Stomach (tissue), 9 donors: Measurements from ENCODE around the gene CHST9. TPM values are rescaled to one million over a fixed set of nuclear protein-coding genes. Genes with fewer than 3 reads are reported as not detected.

Experiments used
- DNase-seq, 2 donors: peaks; one replicate each; pipeline versions ENCODE4 v3.0.0 to v3.0.0-alpha.2; 2013 to 2019
- H3K27ac ChIP-seq, 5 donors: fragments of 200-600 bp in 4 of 5; sonication (generic) in 4 of 5; one replicate each; pipeline ENCODE4 v1.5.1; 2013 to 2019; ENCODE audit warnings: mild to moderate bottlenecking in 1 of 5, moderate library complexity in 1 of 5
- H3K27me3 ChIP-seq, 3 donors: fragments of 200-600 bp; sonication (generic); one replicate each; pipeline ENCODE4 v1.5.1; 2017 to 2019; ENCODE audit warnings: mixed run types in 1 of 3
- H3K36me3 ChIP-seq, 4 donors: fragments of 200-600 bp; sonication (generic); 1 replicate in 3 of 4; 2 replicates in 1 of 4; pipeline ENCODE4 v1.5.1; 2016 to 2019
- H3K4me1 ChIP-seq, 4 donors: fragments of 200-600 bp; sonication (generic); one replicate each; pipeline ENCODE4 v1.5.1; 2016 to 2019
- H3K4me3 ChIP-seq, 4 donors: fragments of 200-600 bp; sonication (generic) in 3 of 4; one replicate each; pipeline ENCODE4 v1.5.1; 2016 to 2019; ENCODE audit warnings: mild to moderate bottlenecking in 1 of 4
- H3K9me3 ChIP-seq, 4 donors: fragments of 200-600 bp; sonication (generic); one replicate each; pipeline ENCODE4 v1.5.1; 2016 to 2019
- CTCF ChIP-seq, 7 experiments: fragments of 450-650 bp in 4 of 7; fragments of 200-600 bp in 3 of 7; sonication (generic) in 3 of 7; IDR thresholded peaks; one replicate each; pipeline ENCODE4 v1.5.1; 2016 to 2019; ENCODE audit warnings: antibody characterized with exemption in 7 of 7, control low read depth in 2 of 7, mild to moderate bottlenecking in 1 of 7
- EP300 ChIP-seq: sonication (generic); formaldehyde crosslinking; IDR thresholded peaks from one replicate; pipeline ENCODE4 v1.6.1; 2017; ENCODE audit warnings: antibody characterized with exemption
- POLR2A ChIP-seq, 4 donors: fragments of 450-650 bp; IDR thresholded peaks; one replicate each; pipeline ENCODE4 v1.6.1; 2016; ENCODE audit warnings: antibody characterized with exemption in 4 of 4, control low read depth in 2 of 4, mild to moderate bottlenecking in 1 of 4, moderate library complexity in 1 of 4
- POLR2AphosphoS5 ChIP-seq, 3 donors: sonication (generic); formaldehyde crosslinking; IDR thresholded peaks; one replicate each; pipeline ENCODE4 v1.6.1; 2016; ENCODE audit warnings: antibody characterized with exemption in 3 of 3
- WGBS, 5 donors: extraction: QIAGEN DNeasy Blood & Tissue Kit in 3 of 5; methylation state at CpG; one replicate each; pipeline versions ENCODE4 v1.1.5 to v1.1.7; 2013 to 2018; 5-methylcytosine and 5-hydroxymethylcytosine counted together
- intact Hi-C: fragments of 100-400 bp; cut with DNase I; formaldehyde crosslinking; loops from one replicate; pipeline ENCODE4 v1.15.1; 2023; ENCODE audit warnings: low total_unique reads
- polyA plus RNA-seq, 3 donors: library from polyadenylated mRNA; stranded (reverse); fragments of 200-250 nt; gene quantifications; one replicate each; pipeline ENCODE4 v1.2.3, GENCODE V29; 2013
- total RNA-seq, 5 donors: library from RNA; depleted of rRNA; stranded (reverse); fragments of >200 nt; gene quantifications; one replicate each; pipeline versions ENCODE4 v1.1.0 to v1.2.3, GENCODE V29; 2014 to 2016
- donor health status: healthy with polysubstance abuse.
- donor health status: Bipolar disorder and iron deficiency.
- donor health status: healthy.

Gene CHST9
- total and polyA plus RNA-seq, 8 donors = 0.29 to 2.2 (median 1.1) TPM; not detected in 2

DNA sequence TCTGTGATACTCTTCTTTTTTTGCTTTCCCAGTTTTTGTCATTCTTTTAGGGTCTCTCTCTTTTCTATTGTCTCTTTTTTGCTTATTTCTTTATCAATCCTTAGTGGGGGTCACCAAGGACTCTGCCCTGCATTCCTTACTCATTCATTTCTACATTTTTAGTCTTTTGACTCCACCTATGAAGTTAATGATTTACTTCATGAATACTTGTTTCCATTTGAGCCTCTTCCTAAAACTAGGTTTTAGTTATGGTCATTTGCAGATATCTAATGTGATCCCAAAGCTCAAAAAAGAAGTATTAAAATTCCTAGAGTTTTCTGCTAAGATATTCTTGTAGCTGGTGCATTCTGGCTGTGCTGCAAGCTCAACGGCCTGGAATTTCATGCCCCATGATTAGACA is 170.3 kb downstream of the CHST9 start:
- DNase-seq = no peak

DNA sequence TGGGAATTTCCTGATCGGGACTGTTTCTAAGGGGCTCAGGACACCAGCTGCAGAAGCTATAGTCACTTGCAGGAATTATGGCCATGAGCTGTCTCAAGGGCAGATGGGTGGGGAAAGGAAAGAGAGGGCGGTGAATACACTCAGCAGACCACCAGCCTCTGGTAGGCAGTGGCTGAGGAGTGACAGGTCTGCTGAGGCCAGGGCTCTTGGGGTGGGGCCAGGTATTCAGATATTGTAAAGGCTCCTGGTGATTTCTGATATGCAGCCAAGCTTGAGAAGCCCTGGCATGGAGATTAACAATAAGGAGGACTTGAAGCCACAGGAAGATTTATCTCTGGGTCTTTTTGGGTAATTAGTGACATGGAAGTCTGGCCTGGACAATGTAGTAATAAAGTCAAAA is 174.3 kb downstream of the CHST9 start:
- WGBS, 5 donors = 75 to 92% (median 87%) methylated on average over 2 of the region's 2 CpGs
- no peaks in the 10 kb centered on the region for H3K36me3 ChIP-seq
- no peaks in the 10 kb centered on the region for H3K9me3 ChIP-seq
- intact Hi-C loops = no loop called here
- no peak overlapping the region for H3K27ac ChIP-seq
- no peak overlapping the region for H3K4me3 ChIP-seq
- no peaks in the 10 kb centered on the region for H3K27me3 ChIP-seq
- DNase-seq = no peak
- no peaks in the 10 kb centered on the region for H3K4me1 ChIP-seq
- TF ChIP-seq CTCF (IDR thresholded peaks at IDR 0.05) (no peak), EP300 (no peak), POLR2A (IDR thresholded peaks at IDR 0.05) (no peak), POLR2AphosphoS5 (IDR thresholded peaks at IDR 0.05) (no peak)

More for the DNA sequence above, 170.3 kb downstream of the CHST9 start:
- Histone ChIP-seq H3K9me3 (no peaks in the 10 kb centered on the region), H3K4me1 (no peaks in the 10 kb centered on the region), H3K36me3 (no peaks in the 10 kb centered on the region), H3K27me3 (no peaks in the 10 kb centered on the region), H3K27ac (no peak overlapping the region), H3K4me3 (no peak overlapping the region)
- TF ChIP-seq CTCF (IDR thresholded peaks at IDR 0.05) (no peak), POLR2A (IDR thresholded peaks at IDR 0.05) (no peak), EP300 (no peak), POLR2AphosphoS5 (IDR thresholded peaks at IDR 0.05) (no peak)
- 39 to 73% (median 59%) methylated on average over 1 of the region's 1 CpG for WGBS, 5 donors
- intact Hi-C loops = no loop called here

- Histone ChIP-seq H3K27me3 (no peaks in the 10 kb centered on the region), H3K9me3 (no peaks in the 10 kb centered on the region), H3K4me1 (no peaks in the 10 kb centered on the region), H3K27ac (no peak overlapping the region), H3K4me3 (no peak overlapping the region), H3K36me3 (no peaks in the 10 kb centered on the region)
- 62 to 88% (median 76%) methylated on average over 1 of the region's 1 CpG for WGBS, 5 donors
- intact Hi-C loops = no loop called here
- TF ChIP-seq POLR2AphosphoS5 (IDR thresholded peaks at IDR 0.05) = no peak
- TF ChIP-seq EP300 = no peak
- no peak for TF ChIP-seq POLR2A (IDR thresholded peaks at IDR 0.05)
- TF ChIP-seq CTCF (IDR thresholded peaks at IDR 0.05) = no peak
- no peak for DNase-seq
Measured at GRCh38 chr18:27009293-27009692, 175.8 kb downstream of the CHST9 start.

GRCh38 chr18:27008575-27008974 is 176.5 kb downstream of the CHST9 start:
- TF ChIP-seq POLR2A (IDR thresholded peaks at IDR 0.05) = no peak
- no peak for TF ChIP-seq CTCF (IDR thresholded peaks at IDR 0.05)
- no peaks in the 10 kb centered on the region for H3K27me3 ChIP-seq
- intact Hi-C loops = no loop called here

More at GRCh38 chr18:27008575-27008974, 176.5 kb downstream of the CHST9 start:
- Histone ChIP-seq H3K27ac (no peak overlapping the region), H3K36me3 (no peaks in the 10 kb centered on the region), H3K4me3 (no peak overlapping the region), H3K9me3 (no peaks in the 10 kb centered on the region), H3K4me1 (no peaks in the 10 kb centered on the region)
- WGBS, 5 donors = 65 to 82% (median 78%) methylated on average over 3 of the region's 3 CpGs
- no peak for DNase-seq
